ENCODE results near the gene KLHDC3. TPM values are rescaled to one million over a fixed set of nuclear protein-coding genes. Genes with fewer than 3 reads are reported as not detected.
A peak's percentile ranks its signal among the peaks of the same experiment; 100 is the strongest.

KLHDC3 gene
- total and polyA plus RNA-seq, 9 of the 15 experiments (the other 6 are each of a cell fraction or from before 2014, with no cell fraction given), result 4.5 to 171 (median 107) TPM

DNA sequence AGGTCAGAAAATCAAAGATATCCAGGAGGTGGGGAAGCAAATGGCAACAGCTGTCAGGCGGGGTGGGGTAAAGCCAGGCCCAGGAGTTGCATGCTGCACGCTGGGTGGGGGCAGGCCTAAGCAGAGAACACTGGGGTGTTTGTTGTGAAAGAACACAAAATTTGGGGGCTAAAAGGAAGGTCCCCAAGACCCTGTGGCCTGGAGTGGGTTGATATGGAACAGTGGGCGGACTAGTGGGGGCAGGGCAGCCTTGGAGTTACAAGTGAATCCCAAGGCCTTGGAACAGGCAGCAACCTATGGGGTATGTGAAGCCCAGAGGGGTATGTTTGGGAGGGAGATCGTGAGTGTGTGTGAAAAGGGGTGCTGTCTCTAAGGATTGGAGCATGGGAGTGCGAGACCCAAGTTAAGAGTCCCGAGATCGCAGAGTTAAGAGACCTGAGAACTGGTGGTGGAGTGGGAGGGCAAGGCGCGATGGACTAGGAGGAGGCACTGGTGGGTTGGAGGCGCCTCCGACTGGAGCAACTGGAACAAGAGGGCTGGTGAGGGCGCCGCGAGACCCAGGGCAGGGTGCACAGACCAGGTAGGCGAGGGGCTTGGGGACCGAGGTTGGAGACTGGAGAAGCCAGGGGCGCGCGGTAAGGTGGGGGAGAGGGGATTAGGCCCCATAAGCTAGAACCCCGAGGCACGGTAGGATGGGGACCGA lies 38.9 kb downstream of the KLHDC3 start (continued):
- TF ChIP-seq, protein P1, sequence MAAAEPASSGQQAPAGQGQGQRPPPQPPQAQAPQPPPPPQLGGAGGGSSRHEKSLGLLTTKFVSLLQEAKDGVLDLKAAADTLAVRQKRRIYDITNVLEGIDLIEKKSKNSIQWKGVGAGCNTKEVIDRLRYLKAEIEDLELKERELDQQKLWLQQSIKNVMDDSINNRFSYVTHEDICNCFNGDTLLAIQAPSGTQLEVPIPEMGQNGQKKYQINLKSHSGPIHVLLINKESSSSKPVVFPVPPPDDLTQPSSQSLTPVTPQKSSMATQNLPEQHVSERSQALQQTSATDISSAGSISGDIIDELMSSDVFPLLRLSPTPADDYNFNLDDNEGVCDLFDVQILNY (CRISPR knock-in tag; IDR thresholded peaks at IDR 0.05), result no peak
- TF ChIP-seq SMARCE1 (IDR thresholded peaks at IDR 0.05), result 0 out of 2 replicates have a peak, but pooled peaks have one; percentile 20
- TF ChIP-seq EHMT2 (IDR thresholded peaks at IDR 0.05), result no peak
- no peak for TF ChIP-seq ZNF121 (CRISPR knock-in tag; conservative IDR thresholded peaks at IDR 0.05)
- TF ChIP-seq NEUROD1 (IDR thresholded peaks at IDR 0.05; ENCODE audit: borderline replicate concordance, low read depth, low read length, partially characterized antibody), result peak; percentile 26
- 0 out of 4 replicates have a peak, but pooled peaks of 1 of the 2 experiments have one; percentile 31 for TF ChIP-seq TEAD1 (CRISPR knock-in tag; IDR thresholded peaks at IDR 0.05)
- 0 out of 2 replicates have a peak, but pooled peaks have one; percentile 34 for TF ChIP-seq MTA1 (IDR thresholded peaks at IDR 0.05; ENCODE audit: borderline replicate concordance)
- TF ChIP-seq TAL1 (IDR thresholded peaks at IDR 0.05), result peak; percentile 3; the same call in 1 of the 2 replicates
- no peak; a peak in 1 of 4 replicates for TF ChIP-seq FOXK2 (conservative IDR thresholded peaks at IDR 0.05 in 1 of 2, IDR thresholded peaks at IDR 0.05 in 1 of 2; ENCODE audit: low read depth in 2 of 2)
- TF ChIP-seq, protein P2, sequence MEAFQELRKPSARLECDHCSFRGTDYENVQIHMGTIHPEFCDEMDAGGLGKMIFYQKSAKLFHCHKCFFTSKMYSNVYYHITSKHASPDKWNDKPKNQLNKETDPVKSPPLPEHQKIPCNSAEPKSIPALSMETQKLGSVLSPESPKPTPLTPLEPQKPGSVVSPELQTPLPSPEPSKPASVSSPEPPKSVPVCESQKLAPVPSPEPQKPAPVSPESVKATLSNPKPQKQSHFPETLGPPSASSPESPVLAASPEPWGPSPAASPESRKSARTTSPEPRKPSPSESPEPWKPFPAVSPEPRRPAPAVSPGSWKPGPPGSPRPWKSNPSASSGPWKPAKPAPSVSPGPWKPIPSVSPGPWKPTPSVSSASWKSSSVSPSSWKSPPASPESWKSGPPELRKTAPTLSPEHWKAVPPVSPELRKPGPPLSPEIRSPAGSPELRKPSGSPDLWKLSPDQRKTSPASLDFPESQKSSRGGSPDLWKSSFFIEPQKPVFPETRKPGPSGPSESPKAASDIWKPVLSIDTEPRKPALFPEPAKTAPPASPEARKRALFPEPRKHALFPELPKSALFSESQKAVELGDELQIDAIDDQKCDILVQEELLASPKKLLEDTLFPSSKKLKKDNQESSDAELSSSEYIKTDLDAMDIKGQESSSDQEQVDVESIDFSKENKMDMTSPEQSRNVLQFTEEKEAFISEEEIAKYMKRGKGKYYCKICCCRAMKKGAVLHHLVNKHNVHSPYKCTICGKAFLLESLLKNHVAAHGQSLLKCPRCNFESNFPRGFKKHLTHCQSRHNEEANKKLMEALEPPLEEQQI (IDR thresholded peaks at IDR 0.05), result no peak
- 0 out of 2 replicates have a peak, but pooled peaks have one; percentile 22 for TF ChIP-seq NFRKB (IDR thresholded peaks at IDR 0.05; ENCODE audit: low read depth)
- peak; percentile 21 for TF ChIP-seq HNRNPLL (IDR thresholded peaks at IDR 0.05; ENCODE audit: low read depth, low read length, poor library complexity, severe bottlenecking)
- no peak; a peak in 1 of 4 replicates for TF ChIP-seq MAZ (CRISPR knock-in tag; conservative IDR thresholded peaks at IDR 0.05 in 1 of 2, IDR thresholded peaks at IDR 0.05 in 1 of 2)
- TF ChIP-seq, protein P3, sequence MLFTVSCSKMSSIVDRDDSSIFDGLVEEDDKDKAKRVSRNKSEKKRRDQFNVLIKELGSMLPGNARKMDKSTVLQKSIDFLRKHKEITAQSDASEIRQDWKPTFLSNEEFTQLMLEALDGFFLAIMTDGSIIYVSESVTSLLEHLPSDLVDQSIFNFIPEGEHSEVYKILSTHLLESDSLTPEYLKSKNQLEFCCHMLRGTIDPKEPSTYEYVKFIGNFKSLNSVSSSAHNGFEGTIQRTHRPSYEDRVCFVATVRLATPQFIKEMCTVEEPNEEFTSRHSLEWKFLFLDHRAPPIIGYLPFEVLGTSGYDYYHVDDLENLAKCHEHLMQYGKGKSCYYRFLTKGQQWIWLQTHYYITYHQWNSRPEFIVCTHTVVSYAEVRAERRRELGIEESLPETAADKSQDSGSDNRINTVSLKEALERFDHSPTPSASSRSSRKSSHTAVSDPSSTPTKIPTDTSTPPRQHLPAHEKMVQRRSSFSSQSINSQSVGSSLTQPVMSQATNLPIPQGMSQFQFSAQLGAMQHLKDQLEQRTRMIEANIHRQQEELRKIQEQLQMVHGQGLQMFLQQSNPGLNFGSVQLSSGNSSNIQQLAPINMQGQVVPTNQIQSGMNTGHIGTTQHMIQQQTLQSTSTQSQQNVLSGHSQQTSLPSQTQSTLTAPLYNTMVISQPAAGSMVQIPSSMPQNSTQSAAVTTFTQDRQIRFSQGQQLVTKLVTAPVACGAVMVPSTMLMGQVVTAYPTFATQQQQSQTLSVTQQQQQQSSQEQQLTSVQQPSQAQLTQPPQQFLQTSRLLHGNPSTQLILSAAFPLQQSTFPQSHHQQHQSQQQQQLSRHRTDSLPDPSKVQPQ (CRISPR knock-in tag; IDR thresholded peaks at IDR 0.05; ENCODE audit: borderline replicate concordance), result no peak
- TF ChIP-seq ZNF282 (CRISPR knock-in tag; IDR thresholded peaks at IDR 0.05), result no peak
- peak; percentile 72 for TF ChIP-seq EGR1 (conservative IDR thresholded peaks at IDR 0.05)
- peak; percentile 95 for TF ChIP-seq HDGF (IDR thresholded peaks at IDR 0.05)
